HEK293T (cell line): Measurements from ENCODE around the gene KRT79.

Experiments used
- FOXK2 ChIP-seq: fragments of 450-650 bp; IDR thresholded peaks from 2 replicates; pipeline ENCODE4 v1.6.1; 2016; ENCODE audit warnings: mild to moderate bottlenecking
- FOXM1 ChIP-seq: fragments of 450-650 bp; IDR thresholded peaks from 2 replicates; pipeline ENCODE4 v1.6.1; 2017; ENCODE audit warnings: mild to moderate bottlenecking, borderline replicate concordance

DNA sequence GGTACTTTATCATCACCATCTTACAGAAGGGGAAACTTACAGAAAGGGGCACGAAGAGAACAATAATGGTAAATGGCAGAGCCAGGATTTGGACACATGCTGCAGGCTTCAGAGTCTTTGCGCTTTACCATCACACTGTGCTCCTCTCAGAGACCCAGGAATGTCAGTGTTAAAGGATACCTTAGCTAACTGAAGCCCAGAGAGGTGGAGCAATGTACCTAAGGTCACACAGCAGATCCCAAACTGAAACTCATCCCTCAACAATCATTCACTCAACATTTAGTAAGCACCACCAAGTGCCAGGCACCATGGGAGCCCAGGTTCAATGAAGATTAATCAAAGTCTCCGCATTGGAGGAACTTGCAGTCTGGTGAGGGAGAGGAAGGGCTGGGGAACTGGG lies 22.7 kb upstream of the KRT79 start:
- TF ChIP-seq FOXM1 (no peak), FOXK2 (no peak)
